Left cardiac atrium (tissue), 4 donors: ENCODE data around the gene RFPL2. TPM values are rescaled to one million over a fixed set of nuclear protein-coding genes. Genes with fewer than 3 reads are reported as not detected.

Source experiments
- ATAC-seq, 2 donors: fragments of 200-7000 bp; cut with Tn5 transposase; one replicate each; pipeline ENCODE4 v1.9.1; 2020; ENCODE audit warnings: mild to moderate bottlenecking in 2 of 2, moderate library complexity in 2 of 2
- DNase-seq: peaks from one replicate; pipeline ENCODE4 v3.0.0-alpha.2; 2020
- intact Hi-C, 2 donors: fragments of 100-400 bp; cut with DNase I; formaldehyde crosslinking; loops; one replicate each; pipeline versions ENCODE4 v1.14.1 to v1.15.1; 2022 to 2023
- long read RNA-seq: library from polyadenylated mRNA; unstranded; transcript quantifications from one replicate; pipeline ENCODE4 v2.0.0, GENCODE V29; 2021
- total RNA-seq, 2 donors: library from RNA; stranded (reverse); fragmentation: NEBNext Ultra II Directional; extraction: Animal tissue kit (Norgen Biotek cat#: 25700); gene quantifications; one replicate each; pipeline ENCODE4 v1.2.1, GENCODE V29; 2021
- donor health status: DM: no; HTN: yes; CAD: no.
- donor health status: DM: no; HTN: yes; CAD: no; lungs with severe emphysema.
- donor health status: DM: yes; HTN: yes; CAD: no.
- donor health status: Dilated cardiomyopathy.

The RFPL2 gene
- under 1 TPM in 1 of 2 donors, not detected in 1; 0.12 TPM for total RNA-seq
- long read RNA-seq: 0 reads

DNA sequence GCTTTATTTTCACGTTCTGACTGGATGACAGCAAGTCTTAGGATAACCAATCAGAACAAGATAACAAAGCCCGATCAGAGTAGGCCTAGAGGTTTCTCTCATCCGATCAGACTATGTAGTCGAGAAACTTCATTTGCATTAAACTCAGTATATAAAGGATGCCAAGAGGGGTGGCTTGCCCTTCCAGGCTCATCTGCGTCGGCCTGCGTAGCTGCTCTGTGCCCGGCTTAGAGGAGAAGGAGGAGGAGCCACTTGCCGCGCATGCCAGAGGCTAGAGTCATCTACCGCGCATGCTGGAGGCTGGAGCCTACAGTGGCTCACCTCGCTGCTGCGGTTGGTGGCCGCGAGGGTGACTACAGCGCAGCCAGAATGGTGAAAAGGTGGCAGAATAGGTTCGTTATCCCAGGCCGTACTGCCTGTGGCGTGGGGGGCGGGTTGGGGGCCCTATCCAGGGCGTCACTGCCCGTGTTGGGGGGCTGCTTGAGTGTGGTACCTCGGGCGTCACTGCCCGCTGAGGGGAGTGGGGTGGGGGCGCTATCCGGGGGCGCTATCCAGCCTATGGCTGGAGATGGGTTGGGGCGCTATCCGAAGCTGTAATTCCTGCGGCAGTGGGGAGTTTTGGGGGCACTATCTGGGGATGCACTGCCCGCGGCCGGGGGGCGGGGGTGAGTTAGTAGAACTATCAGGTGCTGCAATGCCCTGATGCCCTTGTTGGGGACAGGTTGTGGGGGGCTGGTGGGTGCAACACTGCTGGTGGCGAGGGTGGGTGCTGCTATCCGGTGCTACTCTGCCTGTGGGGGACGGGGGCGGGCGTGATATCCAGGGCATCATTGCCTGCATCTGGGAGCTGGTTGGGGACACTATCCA is at the start of gene RFPL2:
RFPL2 (minus strand) TSS at position 218 of the 867 bp plus-strand sequence. CDS start 2,622 bp downstream, outside the sequence.
- DNase-seq (peak; percentile 50), ATAC-seq (peak; percentile 67 to 79)
- intact Hi-C loops: loop anchor here in 1 of 2 donors (5.0 to 10.0 kb wide), 2 partner anchors 230 to 267 kb away; partner anchors contain the start of gene FBXO7

DNA sequence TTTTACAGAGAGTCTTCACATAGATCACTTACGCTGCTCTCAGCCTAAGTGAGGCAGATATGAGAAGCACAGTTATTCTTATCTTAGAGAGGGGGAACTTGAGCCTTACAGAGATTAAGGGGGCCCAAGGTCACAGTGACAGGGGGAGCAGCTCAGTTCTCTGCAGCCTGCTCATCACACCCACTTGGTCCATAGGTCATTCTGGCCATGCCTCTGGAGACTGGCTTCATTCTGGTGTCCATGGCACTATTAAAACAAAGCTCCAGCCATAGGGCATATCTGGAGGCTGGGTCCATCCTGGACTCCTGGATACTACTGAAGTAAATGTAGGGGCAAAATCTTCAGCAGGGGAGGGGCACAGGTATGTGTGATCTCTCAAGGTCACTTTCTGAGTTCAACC is 44.4 kb upstream of the RFPL2 start:
- no peak for ATAC-seq
- no peak for DNase-seq
- intact Hi-C loops: no loop called here

DNA sequence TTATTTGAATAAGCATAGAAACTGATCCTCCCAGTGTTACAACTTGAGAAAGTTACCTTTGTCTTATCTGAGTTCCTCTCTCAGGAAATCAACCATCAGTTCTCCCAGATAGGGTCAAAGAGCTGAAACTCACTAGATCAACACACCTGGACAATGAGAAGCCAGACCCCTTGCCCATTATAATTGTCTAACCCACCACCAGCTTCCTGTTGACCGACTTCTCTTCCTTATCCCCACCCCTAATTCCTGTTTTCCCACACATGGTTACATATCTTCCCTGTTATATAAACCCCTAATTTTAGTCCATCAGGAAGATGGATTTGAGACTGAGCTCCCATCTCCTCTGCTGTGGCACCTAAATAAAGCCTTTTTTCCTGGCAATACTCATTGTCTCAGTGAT is 43.4 kb upstream of the RFPL2 start:
- no peak for ATAC-seq
- no peak for DNase-seq
- intact Hi-C loops: no loop called here

DNA sequence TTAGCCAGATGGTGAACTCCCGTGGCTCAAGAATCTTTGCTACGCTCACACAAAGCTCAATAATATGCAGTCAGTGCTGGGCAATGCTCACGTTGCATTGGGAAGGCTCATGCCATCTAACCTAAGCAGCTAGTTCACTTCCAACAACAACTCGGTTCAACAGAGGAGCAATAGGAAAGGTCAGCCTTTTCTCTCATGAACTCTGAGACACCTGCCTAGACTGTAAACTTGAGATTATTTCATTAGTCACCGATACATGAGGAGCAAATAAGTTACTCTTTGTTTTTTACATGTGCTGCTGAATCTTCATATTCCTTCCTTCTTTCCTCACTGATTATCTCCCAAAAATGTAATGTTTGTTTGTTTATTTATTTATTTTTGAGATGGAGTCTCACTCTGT is 41.3 kb upstream of the RFPL2 start:
- intact Hi-C loops: no loop called here
- ATAC-seq: no peak
- no peak for DNase-seq

DNA sequence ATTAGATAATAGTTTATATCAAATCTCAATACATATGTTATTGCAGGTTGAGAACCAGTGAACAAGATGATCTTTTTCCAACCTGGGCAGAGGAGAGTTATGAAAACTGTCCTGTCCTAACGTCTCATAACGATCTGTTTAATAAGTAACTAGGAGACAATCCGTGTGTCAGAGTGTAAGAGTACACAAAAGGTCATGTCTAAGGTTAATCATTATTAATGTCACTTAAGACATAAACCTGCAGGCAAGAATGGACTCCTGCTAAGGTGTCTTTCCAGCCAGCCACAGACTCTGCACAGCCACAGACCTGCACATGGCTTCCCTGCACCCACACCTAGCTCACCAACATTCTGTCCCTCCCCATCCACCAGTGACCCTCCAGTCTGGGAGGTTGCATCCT is 40.2 kb upstream of the RFPL2 start:
- intact Hi-C loops: no loop called here
- ATAC-seq: no peak
- no peak for DNase-seq

DNA sequence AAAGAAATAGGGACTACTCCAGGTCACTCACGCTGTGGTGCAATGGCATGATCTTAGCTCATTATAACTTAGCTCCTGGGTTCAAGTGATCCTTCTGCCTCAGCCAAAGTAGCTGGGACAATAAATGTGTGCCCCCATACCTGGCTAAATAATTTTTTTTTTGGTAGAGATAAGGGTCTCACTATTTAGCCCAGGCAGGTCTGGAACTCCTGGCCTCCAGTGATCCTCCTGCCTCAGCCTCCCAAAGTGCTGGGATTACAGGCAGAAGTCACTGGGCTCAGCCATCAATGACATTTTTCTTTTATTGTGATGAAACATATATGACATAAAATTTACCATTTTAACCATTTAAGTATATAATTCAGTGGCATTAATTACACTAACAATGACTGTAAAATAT is 39.7 kb upstream of the RFPL2 start:
- ATAC-seq: no peak

DNA sequence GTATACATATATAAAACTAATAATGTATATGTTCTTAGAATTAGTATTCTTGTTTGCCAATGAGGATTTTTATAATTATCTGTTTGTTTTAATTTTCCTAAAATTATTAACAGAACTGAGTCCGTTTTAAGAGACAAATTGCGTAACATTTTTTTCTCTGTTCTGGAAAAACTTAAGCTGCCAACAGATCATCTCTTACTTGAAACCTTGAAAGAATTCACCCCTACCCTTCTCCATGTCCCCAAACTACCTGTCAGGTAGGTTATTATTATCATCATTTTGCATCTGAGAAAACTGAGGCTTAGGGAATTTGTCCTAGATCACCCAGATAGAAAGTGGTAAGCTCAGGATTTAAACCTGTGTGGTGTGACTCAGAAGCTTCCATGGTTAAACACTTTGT is 35.6 kb upstream of the RFPL2 start:
- no peak for ATAC-seq
- no peak for DNase-seq
- intact Hi-C loops: no loop called here

More for the DNA sequence above, 39.7 kb upstream of the RFPL2 start:
- DNase-seq: no peak
- intact Hi-C loops: no loop called here

DNA sequence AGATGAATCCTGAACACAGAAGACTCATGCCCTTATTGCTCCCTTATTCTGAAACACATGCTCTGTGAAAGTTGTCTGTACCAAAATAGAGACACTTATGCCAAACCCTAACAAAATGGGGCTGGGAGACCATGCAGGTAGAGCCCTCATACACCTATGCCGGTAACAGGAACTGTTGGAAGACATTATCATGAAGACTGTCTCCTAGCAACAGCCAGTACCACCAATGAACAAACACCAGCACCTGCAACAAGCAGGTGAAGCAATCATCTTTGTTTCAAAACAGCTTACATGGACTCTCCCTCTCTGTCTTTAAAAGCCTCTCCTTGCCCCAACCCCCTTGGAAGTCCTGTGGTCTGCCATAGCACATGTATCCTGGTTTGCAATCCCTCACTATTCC is 33.0 kb upstream of the RFPL2 start:
- no peak for ATAC-seq
- DNase-seq: no peak
- intact Hi-C loops: no loop called here

DNA sequence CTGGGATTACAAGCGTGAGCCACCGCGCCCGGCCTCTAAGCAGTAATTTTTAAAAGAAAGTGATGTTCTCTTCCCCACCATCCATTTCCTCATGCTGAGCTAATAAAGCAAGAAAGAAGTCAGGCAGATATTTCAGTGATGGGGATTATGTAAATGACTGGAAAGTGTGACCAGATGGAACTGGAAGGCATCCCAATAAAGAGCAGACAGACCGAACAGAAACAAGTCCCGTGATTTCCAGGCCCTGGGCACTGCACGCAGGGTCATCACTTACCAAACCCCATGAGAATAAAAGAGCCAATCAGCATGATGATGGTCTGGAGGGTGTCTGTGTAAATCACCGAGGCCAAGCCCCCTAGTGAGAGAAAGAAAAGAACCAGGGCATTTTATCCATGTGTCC is 32.1 kb upstream of the RFPL2 start:
- DNase-seq: no peak
- intact Hi-C loops: no loop called here
- ATAC-seq: no peak

DNA sequence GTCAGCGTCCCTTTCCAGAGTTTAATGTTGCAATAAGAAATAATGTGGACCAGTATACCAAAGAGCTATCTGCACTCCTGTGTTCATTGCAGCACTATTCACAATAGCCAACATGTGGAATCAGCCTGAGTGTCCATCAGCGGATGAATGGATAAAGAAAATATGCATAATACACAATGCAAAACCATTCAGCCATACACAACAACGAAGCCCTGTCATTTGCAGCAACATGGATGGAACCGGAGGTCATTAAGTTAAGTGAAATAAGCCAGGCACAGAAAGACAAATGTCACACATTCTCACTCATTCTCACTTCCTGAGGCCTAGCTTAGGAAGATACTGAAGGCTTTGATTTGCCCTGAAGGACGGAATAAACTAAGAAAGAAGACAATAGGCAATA is 28.2 kb upstream of the RFPL2 start:
- DNase-seq: no peak
- intact Hi-C loops: no loop called here
- no peak for ATAC-seq

DNA sequence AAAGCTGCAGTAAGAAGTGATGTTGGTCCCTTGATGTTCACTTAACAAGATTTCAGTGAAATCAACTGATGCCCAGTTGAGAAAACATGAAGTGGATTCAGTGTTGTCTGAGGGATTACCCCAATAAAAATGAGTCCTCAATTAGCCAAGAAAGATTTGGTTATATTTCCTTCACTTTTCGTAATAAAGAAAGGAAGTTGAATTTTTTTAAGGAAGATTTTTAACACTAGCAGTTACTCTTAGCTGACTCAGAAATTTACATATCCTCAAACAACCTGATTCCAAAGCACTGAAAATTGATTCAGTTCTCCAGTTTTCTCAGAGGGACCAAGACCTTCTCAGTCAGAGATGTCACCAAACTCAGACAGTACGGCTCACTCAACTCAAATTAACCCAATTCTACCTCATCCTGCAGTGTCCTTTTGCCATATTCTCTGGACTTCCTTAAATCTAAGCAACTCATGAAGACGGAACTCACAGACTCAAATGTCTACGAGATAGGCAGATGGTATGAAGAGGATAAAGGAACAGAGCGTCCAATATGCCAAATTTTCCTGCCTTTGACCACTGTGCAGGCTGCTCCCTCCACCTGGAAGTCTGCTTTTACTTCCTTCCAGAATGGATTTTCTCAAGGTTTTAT is 27.4 kb upstream of the RFPL2 start:
- DNase-seq (no peak), ATAC-seq (no peak)
- intact Hi-C loops: no loop called here

DNA sequence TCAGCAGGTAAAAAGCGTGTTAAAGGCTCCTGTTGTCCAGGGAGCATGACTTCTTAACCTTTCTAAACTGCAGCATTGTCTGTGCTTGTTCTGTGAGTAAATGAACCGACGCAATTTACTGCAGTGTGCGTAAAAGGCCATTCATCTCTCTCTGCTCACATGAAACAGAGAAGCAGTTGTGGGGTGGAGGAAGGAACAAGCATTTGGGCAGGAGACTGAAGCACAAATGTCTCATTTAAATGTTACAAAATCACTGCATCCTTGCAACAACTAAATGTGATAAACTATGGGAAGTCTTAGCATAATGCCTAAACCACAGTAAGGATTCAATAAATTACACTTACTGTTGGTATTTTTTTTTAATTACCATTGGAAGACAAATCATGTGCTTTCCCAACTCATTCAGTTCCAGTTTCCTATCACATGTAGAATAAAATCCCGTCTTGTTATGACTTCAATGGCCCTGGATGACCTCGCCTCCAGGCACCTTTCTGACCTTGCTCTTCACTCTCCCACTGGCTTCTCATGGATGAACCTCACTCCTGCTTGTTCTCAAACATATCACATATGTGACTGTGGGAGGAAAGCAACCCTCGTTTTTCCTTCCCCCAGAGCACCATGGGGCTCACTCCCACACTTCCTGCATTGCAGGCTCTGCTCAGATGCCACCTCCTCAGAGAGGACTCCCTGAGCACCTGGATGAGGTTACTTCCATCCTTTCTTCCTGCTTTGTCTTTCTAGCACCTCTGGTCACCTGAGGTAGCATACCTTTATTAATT is 21.6 kb upstream of the RFPL2 start:
- intact Hi-C loops: no loop called here
- ATAC-seq (no peak), DNase-seq (no peak)

DNA sequence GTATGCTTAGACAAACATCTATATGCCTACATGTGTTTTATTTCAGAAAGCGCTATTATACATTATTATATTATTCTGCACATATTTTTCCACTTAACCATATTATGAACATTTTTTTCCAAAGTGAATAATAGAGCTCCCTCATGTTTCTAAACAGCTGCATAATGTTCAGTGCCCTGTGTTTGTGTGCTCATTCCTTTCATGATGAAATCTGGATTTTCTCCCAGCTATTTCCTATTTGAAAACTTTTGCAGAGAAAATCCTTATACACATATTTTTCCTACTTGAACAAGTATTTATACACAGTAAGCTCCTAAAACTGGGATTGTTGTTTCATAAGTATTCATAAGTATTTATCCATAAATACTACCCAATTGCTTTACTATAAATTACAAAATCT is 18.1 kb upstream of the RFPL2 start:
- intact Hi-C loops: no loop called here
- DNase-seq: no peak
- no peak for ATAC-seq

DNA sequence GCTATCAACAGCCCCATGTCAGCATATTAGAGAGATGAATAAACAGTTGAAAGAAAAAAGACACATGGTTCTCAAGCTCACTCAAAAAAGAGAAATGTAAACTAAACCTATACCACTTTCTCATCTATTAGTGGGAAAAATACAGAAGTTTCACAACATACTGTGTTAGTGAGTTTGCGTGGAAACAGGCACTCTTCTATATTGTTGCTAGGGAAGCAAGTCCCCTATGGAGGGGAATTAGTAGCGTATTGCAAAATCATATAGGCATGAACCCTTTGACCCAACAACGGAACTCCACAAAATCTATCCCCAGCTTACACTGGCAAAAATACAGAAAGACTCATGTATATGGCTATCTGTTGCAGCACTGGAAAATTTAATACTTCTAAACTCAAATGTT is 14.2 kb upstream of the RFPL2 start:
- ATAC-seq (peak in 1 of 2 donors; percentile 62), DNase-seq (no peak)
- intact Hi-C loops: no loop called here

DNA sequence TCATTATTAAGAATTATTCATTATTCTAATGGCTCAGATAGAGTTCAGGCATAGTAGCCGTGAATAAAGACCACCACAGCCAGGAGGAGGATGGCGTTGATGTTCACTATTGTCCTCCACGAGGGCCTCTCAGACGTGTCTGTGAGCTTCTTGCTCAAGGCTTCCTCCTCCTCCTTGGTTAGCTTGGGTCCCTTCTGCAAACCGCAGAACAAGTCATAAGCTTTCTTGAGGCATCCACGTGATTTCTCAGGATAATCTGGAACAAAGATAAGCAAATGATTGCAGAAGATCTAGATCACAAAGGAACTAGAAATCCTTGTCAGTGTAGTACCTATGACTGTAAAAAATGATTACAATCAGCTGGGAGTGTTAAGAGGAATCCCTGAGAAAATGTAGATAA is 13.6 kb upstream of the RFPL2 start:
- DNase-seq (no peak), ATAC-seq (peak in 1 of 2 donors; percentile 51)
- intact Hi-C loops: no loop called here

DNA sequence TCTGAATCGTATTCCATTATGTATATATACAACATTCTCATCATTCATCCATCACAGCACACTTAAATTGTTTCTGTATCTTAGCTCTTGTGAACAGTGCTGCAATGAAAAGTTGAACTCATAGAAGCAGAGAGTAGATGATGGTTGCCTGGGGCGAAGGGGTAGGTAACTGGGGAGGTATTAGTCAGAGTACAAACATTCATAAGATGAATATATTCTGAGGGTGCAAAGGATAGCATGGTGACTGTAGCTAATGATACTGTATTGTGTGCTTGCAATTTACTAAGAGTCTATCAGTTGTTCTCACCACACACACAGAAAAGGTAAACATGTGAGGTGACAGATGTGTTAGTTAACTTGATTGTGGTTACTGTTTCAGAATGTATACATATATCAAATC is 12.6 kb upstream of the RFPL2 start:
- DNase-seq (no peak), ATAC-seq (no peak)
- intact Hi-C loops: no loop called here

DNA sequence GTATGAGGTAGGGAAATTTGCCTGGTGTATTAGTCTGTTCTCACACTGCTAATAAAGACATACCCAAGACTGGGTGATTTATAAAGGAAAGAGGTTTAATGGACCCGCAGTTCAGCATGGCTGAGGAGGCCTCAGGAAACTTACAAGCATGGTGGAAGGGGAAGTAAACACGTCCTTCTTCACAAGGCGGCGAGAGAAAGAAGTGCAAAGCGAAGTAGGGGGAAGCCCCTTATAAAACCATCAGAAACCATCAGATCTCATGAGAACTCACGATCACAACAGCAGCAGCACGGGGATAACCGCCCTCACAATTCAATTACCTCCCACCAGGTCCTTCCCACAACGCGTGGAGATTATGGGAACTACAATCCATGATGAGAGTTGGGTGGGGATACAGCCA is 12.0 kb upstream of the RFPL2 start:
- intact Hi-C loops: no loop called here
- no peak for ATAC-seq

DNA sequence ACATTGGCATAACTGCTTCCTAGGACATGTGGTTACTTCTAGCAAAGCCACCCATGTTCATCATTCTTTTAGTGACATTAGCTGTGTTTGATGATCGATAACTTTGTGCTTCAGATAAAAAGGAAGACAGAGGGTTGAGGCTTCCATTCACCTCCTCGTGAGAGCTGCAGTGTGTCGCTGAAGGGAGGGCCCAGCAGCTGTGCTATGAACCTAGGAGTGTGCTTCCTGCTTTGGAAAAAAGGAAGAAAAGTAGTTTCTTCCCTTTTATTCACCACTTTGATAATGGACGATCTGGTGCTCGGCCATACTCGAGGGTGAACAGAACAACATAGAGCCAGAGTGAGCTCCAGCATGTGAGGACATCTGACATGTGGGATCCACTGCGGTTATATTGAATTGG is 6.1 kb upstream of the RFPL2 start:
- no peak for ATAC-seq
- intact Hi-C loops: no loop called here

More for the DNA sequence above, 12.0 kb upstream of the RFPL2 start:
- DNase-seq: no peak

DNA sequence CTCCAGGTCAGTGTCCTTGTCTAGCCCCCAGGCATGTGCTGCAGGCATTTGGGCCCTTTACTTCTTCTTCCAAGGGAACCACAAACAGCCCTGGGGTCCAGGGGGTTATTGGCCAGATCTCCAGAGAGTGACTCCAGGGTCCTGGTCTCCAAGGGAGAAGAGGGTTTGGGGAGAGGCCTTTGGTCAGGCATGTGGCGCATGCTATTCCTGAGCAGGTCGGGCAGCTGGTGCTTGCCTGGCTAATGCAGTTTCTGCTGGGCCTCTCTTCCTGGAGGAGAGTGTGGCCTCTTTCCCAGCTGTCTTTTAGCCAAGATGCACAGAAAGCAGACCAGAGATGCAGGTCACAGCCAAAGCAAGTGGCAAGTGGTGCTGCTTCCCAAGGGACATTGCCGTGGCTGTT is 3.8 kb upstream of the RFPL2 start:
- DNase-seq: no peak
- intact Hi-C loops: loop anchor here in 1 of 2 donors (10.0 kb wide), 1 partner anchor 234 kb away; no protein-coding TSS in a partner anchor
- ATAC-seq: no peak

More for the DNA sequence above, 6.1 kb upstream of the RFPL2 start:
- no peak for DNase-seq
